GM23248 (cell line): ENCODE measurements around the gene PLEKHA1. TPM values are rescaled to one million over a fixed set of nuclear protein-coding genes. Genes with fewer than 3 reads are reported as not detected.
A peak's percentile ranks its signal among the peaks of the same experiment; 100 is the strongest.

Experiments
- DNase-seq: peaks from one replicate; pipeline ENCODE4 v3.0.0-alpha.2; 2015
- H2AFZ ChIP-seq: fragments of 200-600 bp; sonication (generic); 2 replicates; pipeline ENCODE4 v1.6.1; 2016; ENCODE audit warnings: antibody characterized with exemption
- H3F3A ChIP-seq: fragments of 200-600 bp; sonication (generic); 2 replicates; pipeline ENCODE4 v1.6.1; 2016; ENCODE audit warnings: mild to moderate bottlenecking, antibody characterized with exemption, mixed run types; ENCODE audit not compliant: insufficient read depth
- H3K27ac ChIP-seq: fragments of 200-600 bp; sonication (generic); 2 replicates; pipeline ENCODE4 v1.5.1; 2016; ENCODE audit warnings: mild to moderate bottlenecking
- H3K27me3 ChIP-seq: fragments of 200-600 bp; sonication (generic); replicated peaks from 2 replicates; pipeline ENCODE4 v1.6.1; 2016; ENCODE audit warnings: mild to moderate bottlenecking; ENCODE audit not compliant: insufficient read depth
- H3K36me3 ChIP-seq: fragments of 200-600 bp; sonication (generic); 2 replicates; pipeline ENCODE4 v1.6.1; 2016; ENCODE audit warnings: low read depth, mild to moderate bottlenecking
- H3K4me1 ChIP-seq: fragments of 200-600 bp; sonication (generic); 2 replicates; pipeline ENCODE4 v1.6.1; 2016; ENCODE audit warnings: mild to moderate bottlenecking; ENCODE audit not compliant: insufficient read depth
- H3K4me2 ChIP-seq: fragments of 200-600 bp; sonication (generic); one replicate; pipeline ENCODE4 v1.6.1; 2016; ENCODE audit warnings: mild to moderate bottlenecking; ENCODE audit not compliant: unreplicated experiment
- H3K4me3 ChIP-seq: fragments of 200-600 bp; sonication (generic); 2 replicates; pipeline ENCODE4 v1.5.1; 2016; ENCODE audit warnings: mild to moderate bottlenecking
- H3K79me2 ChIP-seq: fragments of 200-600 bp; sonication (generic); 2 replicates; pipeline ENCODE4 v1.6.1; 2016; ENCODE audit warnings: mild to moderate bottlenecking; ENCODE audit not compliant: insufficient read depth
- H3K9ac ChIP-seq: fragments of 200-600 bp; sonication (generic); 2 replicates; pipeline ENCODE4 v1.6.1; 2016; ENCODE audit warnings: mild to moderate bottlenecking
- H3K9me2 ChIP-seq: fragments of 200-600 bp; sonication (generic); 2 replicates; pipeline ENCODE4 v1.6.1; 2016; ENCODE audit warnings: mixed run types, mild to moderate bottlenecking, moderate library complexity; ENCODE audit not compliant: insufficient read depth
- H3K9me3 ChIP-seq: fragments of 200-600 bp; sonication (generic); one replicate; pipeline ENCODE4 v1.6.1; 2017; ENCODE audit warnings: low read depth
- H4K20me1 ChIP-seq: fragments of 200-600 bp; sonication (generic); 2 replicates; pipeline ENCODE4 v1.6.0; 2016; ENCODE audit not compliant: insufficient read depth
- EZH2 ChIP-seq: fragments of 200-600 bp; sonication (generic); IDR thresholded peaks from 2 replicates; pipeline ENCODE4 v1.6.1; 2018; ENCODE audit warnings: antibody characterized with exemption, mild to moderate bottlenecking; ENCODE audit not compliant: insufficient read depth, poor library complexity, severe bottlenecking
- EZH2phosphoT487 ChIP-seq: fragments of 200-600 bp; sonication (generic); IDR thresholded peaks from 2 replicates; pipeline ENCODE4 v1.6.1; 2018; ENCODE audit warnings: antibody characterized with exemption, moderate library complexity, mild to moderate bottlenecking, low read depth; ENCODE audit not compliant: insufficient read depth
- WGBS, 2 experiments: methylation state at CpG; one replicate each; pipeline ENCODE4 v1.1.6; 2015 to 2017; ENCODE audit warnings: low lambda C conversion rate in 2 of 2, low coverage in 1 of 2; ENCODE audit errors: missing lambda C conversion rate in 2 of 2; 5-methylcytosine and 5-hydroxymethylcytosine counted together
- in situ Hi-C: fragments of 300-500 bp; cut with MboI; formaldehyde crosslinking; loops from 2 replicates; pipeline ENCODE4 v1.15.0; 2020
- polyA plus RNA-seq: library from polyadenylated mRNA; unstranded; fragments of >200 nt; fragmentation: Nextera tagmentation; extraction: Ambion mirVana; gene quantifications from 2 replicates; pipeline ENCODE4 v1.2.1, GENCODE V29; 2016
- total RNA-seq: library from RNA; depleted of rRNA; stranded (reverse); fragments of >200 nt; shearing (Covaris generic); gene quantifications from 2 replicates; pipeline ENCODE4 v1.2.3, GENCODE V29; 2014

Gene PLEKHA1
- total and polyA plus RNA-seq, 2 experiments from 2014 or later = 28.7 to 41.0 TPM

DNA sequence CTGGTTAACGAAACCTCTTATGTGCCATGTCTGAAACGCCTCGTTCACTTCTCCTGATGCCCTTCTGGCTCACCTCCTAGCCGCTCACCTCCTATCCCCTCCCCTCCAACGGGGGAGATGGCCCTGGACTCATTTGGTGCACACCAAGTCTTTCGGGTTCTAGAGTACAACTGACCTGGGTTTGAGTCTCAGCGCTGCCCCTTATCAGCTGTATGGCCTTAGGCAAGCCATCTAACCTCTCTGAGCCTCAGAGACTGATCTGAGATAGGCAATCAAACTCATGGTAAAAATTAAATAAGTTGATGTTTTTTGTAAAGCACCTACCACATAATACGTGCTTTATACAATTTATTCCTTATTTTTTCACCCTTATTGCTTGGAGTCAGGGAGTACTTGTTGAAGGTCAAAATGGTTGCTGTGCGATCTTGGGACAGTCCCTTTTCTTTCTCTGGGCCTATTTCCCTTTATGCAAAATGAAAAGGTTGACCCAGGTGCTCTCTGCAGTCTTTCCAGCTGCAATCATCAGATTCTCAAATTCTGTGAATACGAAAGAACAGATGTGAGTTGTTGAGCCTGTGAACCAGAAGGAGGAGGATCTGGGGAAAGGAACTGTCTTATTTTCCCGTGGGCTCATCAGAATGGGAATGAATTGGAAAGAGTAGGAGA is 31.2 kb upstream of the PLEKHA1 start:
- in situ Hi-C loops = loop anchor here (10.0 kb wide), 1 partner anchor 92 kb away; no protein-coding TSS in a partner anchor
- no peak overlapping the region for H3K9ac ChIP-seq
- 81 to 82% methylated on average over 11 of the region's 11 CpGs for WGBS, 2 experiments

DNA sequence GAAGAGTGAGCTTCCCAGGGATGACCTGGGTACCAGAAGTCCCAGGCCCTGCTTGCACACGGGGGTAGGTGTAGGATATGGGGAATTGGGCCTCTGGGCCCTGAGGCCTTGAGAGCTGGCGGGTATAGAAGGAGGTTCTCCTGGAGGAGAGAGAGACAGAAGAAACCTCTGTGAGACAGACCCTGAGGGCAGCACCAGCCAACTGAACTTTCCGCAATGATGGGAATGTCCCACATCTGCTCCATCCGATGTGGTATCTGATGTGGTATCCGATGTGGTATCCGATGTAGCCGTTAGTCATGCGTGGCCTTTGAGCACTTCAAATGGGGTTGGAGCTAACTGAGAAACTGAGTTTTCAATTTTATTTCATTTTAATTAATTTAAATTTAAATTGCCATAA is 30.6 kb upstream of the PLEKHA1 start:
- no peaks in the 10 kb centered on the region for H3K9me3 ChIP-seq
- no peak overlapping the region for H3K4me3 ChIP-seq
- no peaks in the 10 kb centered on the region for H4K20me1 ChIP-seq
- H3K9me2 ChIP-seq = no peaks in the 10 kb centered on the region
- DNase-seq = no peak
- H3F3A ChIP-seq = no peaks in the 10 kb centered on the region
- no peak overlapping the region for H3K27ac ChIP-seq
- in situ Hi-C loops = loop anchor here (10.0 kb wide), 1 partner anchor 91 kb away; no protein-coding TSS in a partner anchor
- H3K4me2 ChIP-seq = no peak overlapping the region
- TF ChIP-seq EZH2phosphoT487 = no peak
- TF ChIP-seq EZH2 = no peak
- H3K4me1 ChIP-seq = peaks cover 6% of the 10 kb centered on the region; the same call in 1 of the 2 replicates
- H3K9ac ChIP-seq = no peak overlapping the region
- no peaks in the 10 kb centered on the region for H3K36me3 ChIP-seq
- H2AFZ ChIP-seq = no peak overlapping the region
- WGBS, 2 experiments = 98% methylated on average over 8 of the region's 8 CpGs
- H3K27me3 ChIP-seq = no peaks in the 10 kb centered on the region
- no peaks in the 10 kb centered on the region for H3K79me2 ChIP-seq

More for the DNA sequence above, 31.2 kb upstream of the PLEKHA1 start:
- no peaks in the 10 kb centered on the region for H3K9me2 ChIP-seq
- no peaks in the 10 kb centered on the region for H3F3A ChIP-seq
- no peak overlapping the region for H2AFZ ChIP-seq
- H3K27me3 ChIP-seq = no peaks in the 10 kb centered on the region
- H3K4me3 ChIP-seq = no peak overlapping the region
- H3K9me3 ChIP-seq = no peaks in the 10 kb centered on the region
- H4K20me1 ChIP-seq = no peaks in the 10 kb centered on the region
- no peaks in the 10 kb centered on the region for H3K36me3 ChIP-seq
- TF ChIP-seq EZH2 = no peak
- TF ChIP-seq EZH2phosphoT487 = no peak
- H3K4me2 ChIP-seq = no peak overlapping the region
- DNase-seq = no peak
- no peaks in the 10 kb centered on the region for H3K79me2 ChIP-seq
- H3K27ac ChIP-seq = no peak overlapping the region
- peaks cover 6% of the 10 kb centered on the region; the same call in 1 of the 2 replicates for H3K4me1 ChIP-seq

DNA sequence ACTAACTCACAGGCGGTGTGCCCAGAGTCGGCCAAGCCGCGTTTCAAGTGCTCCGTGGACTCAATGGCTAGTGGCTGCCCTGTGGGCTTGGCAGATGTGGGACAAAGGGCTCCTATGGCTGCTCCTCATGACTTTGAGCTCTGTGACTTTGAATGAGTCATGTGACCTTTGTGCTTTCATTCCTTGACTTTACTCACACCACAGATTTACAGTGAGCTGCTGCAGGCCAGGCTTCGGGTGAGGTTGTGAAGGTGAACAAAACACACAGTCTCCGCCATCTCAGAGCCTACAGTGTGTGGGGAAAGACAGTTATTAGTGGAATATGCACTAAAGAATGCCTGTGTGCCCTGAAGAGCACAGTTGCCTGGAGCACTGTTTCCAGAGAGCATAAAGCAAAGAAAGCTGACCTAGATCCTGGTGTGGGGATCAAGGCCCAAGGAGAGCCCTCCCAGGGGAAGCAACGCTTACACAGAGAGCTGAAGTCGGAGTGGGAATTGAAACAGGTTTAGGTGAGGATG is 29.7 kb upstream of the PLEKHA1 start:
- DNase-seq = peak; percentile 54
- no peaks in the 10 kb centered on the region for H3K27me3 ChIP-seq

DNA sequence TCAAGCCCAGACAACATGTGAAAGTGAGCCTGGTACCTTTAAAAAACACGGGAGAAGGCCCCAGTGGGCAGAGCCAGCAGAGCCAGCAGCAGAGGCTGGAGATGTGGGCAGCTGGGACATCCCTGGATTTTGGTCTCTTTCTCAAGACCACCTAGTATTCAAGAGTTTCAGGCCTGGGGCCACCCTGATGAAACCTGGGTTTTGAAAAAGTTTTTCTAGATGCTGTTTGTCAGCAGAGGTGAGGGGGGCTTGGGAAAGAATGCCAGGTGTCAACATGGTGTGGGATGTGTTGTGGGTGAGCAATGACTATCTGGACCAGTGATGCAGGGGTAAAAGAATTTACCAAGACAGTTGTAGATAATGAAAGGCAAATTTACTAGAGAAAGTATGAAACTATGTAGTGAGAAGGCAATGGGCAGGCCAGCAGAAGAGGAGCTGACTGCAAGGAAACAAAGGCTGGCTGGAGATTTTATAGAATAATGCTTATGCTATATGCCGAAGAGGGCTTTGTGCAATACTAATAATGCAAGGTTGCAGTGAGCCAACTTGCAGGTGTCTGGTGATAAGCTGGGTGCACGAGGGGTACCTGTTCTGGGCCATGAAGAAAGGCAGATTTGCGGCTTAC is 28.1 kb upstream of the PLEKHA1 start:
- H4K20me1 ChIP-seq = no peaks in the 10 kb centered on the region
- H3K9me2 ChIP-seq = no peaks in the 10 kb centered on the region
- no peaks in the 10 kb centered on the region for H3K36me3 ChIP-seq
- H3K9ac ChIP-seq = no peak overlapping the region
- no peaks in the 10 kb centered on the region for H3K9me3 ChIP-seq
- WGBS, 2 experiments = 87 to 89% methylated on average over 4 of the region's 4 CpGs
- DNase-seq = no peak
- H2AFZ ChIP-seq = no peak overlapping the region
- H3K4me1 ChIP-seq = peaks cover 6% of the 10 kb centered on the region; the same call in 1 of the 2 replicates
- H3K27ac ChIP-seq = no peak overlapping the region
- H3K79me2 ChIP-seq = no peaks in the 10 kb centered on the region
- H3F3A ChIP-seq = no peaks in the 10 kb centered on the region
- in situ Hi-C loops = loop anchor here (10.0 kb wide), 1 partner anchor 88 kb away; no protein-coding TSS in a partner anchor
- no peak overlapping the region for H3K4me2 ChIP-seq
- H3K4me3 ChIP-seq = no peak overlapping the region
- no peaks in the 10 kb centered on the region for H3K27me3 ChIP-seq
- TF ChIP-seq EZH2 = no peak
- no peak for TF ChIP-seq EZH2phosphoT487

More for the DNA sequence above, 29.7 kb upstream of the PLEKHA1 start:
- Histone ChIP-seq H3K4me1 (peaks cover 6% of the 10 kb centered on the region; the same call in 1 of the 2 replicates), H4K20me1 (no peaks in the 10 kb centered on the region), H3K79me2 (no peaks in the 10 kb centered on the region), H3K27ac (no peak overlapping the region), H3F3A (no peaks in the 10 kb centered on the region), H3K9ac (no peak overlapping the region), H3K36me3 (no peaks in the 10 kb centered on the region), H2AFZ (no peak overlapping the region), H3K4me2 (no peak overlapping the region), H3K4me3 (no peak overlapping the region), H3K9me3 (no peaks in the 10 kb centered on the region), H3K9me2 (no peaks in the 10 kb centered on the region)
- TF ChIP-seq EZH2phosphoT487 (no peak), EZH2 (no peak)
- in situ Hi-C loops = loop anchor here (10.0 kb wide), 1 partner anchor 90 kb away; no protein-coding TSS in a partner anchor
- 89 to 92% methylated on average over 9 of the region's 9 CpGs for WGBS, 2 experiments
